Activated T-cell treated with anti-CD3 and anti-CD28 coated beads for 4 hours (primary cell): ENCODE results near the gene ANKRD31.
"Not testable (repeated sequence)": the region's sequence is repeated elsewhere in the genome, so short reads cannot be mapped to it uniquely, and the experiment has no call there.

Source experiments
- DNase-seq: peaks from one replicate; pipeline ENCODE4 v3.0.0-alpha.2; 2020

Gene ANKRD31

DNA sequence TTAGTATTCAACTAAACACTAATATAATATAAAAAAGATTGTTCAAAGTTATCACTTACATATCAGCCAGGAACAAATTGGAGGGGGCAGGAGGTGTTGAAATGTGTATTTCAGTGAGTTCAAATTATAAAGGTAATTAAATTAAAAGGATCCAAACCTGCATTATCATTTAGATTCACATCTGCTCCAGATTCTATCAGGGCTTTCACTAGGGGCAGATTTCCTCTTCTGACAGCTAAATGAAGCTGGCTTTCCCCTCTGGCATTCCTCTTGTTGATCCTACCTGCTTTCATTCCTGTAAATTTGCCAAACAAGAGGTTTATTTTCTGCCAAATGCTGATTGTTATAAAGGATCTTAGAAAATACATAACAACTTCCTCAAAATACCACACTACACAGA is 98.0 kb downstream of the ANKRD31 start:
- no peak for DNase-seq

DNA sequence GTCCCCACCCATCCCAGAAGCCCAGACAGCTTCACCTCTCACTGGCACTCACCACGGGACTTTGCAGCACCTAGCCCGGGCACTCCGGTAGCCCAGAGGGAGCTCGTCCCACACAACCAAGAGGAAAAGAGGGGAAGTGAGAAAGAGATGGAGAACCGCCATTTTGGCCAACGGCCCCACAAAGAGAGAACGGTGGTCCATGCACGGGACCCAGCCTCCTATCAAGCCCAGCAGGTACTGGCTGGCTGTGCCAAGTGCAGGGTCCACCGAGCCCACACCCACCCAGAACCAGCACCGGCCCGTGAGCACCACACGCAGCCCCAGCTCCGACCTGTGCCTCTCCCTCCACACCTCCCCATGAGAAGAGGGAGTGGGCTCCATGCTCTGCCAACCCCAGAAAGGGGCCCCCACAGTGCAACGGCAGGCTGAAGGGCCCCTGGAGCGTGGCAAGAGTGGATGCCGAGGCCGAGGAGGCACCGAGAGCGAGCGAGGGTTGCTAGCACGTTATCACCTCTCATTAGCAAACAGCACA is 105.8 kb downstream of the ANKRD31 start:
- DNase-seq = no peak

- no peak for DNase-seq
These were observed 119.8 kb downstream of the ANKRD31 start for GRCh38 chr5:75116856-75117255.

DNA sequence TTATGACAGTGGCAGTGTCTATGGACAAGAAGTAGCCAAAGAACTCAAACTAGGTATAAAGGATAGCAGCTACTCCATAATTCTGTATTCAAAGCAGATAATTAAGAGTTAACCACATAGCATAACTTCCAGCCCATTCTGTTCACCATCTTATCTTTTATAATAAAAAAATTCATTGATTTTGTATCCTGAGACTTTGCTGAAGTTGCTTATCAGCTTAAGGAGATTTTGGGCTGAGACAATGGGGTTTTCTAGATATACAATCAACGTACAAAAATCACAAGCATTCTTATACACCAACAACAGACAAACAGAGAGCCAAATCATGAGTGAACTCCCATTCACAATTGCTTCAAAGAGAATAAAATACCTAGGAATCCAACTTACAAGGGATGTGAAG is 122.4 kb downstream of the ANKRD31 start:
- not testable (repeated sequence) for DNase-seq

GRCh38 chr5:75113354-75114113 is 123.1 kb downstream of the ANKRD31 start:
- DNase-seq = no peak

DNA sequence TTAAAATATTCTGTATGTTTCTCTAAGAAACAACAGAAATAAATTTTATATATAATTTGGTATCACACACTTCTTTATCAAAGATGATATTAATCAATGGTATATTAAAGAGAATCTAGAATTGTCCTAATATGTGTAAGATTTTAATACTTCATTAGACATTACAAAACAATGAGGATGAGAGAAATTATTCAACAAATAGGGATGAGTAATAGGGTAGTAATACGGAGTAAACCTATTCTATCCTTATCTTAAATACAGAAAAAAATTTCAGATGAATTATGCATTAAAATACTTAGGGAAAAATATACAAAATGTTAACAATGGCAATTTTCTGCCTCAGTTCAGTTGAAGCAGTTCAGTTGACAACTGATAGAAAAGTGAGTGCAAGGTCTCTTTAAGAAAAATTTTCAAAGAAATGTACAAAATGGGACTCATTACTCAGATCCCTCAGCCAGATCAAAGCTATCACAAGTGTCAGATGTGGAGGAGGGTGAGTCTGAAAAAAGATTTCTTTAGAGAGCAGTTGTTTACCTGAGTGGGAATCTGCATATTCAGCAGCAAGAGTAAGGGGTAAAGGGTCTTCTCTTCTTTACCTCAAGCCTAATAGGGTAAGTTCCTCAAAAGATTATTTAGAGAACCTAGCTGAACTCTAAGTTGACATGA is 127.6 kb downstream of the ANKRD31 start:
- no peak for DNase-seq

DNA sequence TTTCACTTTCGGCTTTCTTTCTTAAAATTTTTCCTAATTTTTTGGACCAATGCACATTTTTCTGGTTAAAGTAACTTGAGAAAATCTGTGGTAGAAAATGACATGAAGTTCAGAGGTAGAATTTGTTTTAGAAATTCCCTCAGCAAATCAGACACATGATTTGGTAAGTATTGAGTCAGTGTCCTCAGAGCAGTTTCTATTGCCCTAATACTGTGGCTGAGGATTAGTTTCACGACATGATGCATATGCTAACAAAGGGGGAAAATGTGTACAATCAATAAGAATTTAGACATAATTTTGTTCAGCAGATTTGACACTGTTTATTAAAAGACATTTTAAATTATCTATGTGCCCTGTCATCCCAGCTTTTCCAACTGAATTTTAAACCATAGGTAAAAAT is 128.2 kb downstream of the ANKRD31 start:
- no peak for DNase-seq

- DNase-seq = not testable (repeated sequence)
These were observed 140.7 kb downstream of the ANKRD31 start for GRCh38 chr5:75095956-75096355.

DNA sequence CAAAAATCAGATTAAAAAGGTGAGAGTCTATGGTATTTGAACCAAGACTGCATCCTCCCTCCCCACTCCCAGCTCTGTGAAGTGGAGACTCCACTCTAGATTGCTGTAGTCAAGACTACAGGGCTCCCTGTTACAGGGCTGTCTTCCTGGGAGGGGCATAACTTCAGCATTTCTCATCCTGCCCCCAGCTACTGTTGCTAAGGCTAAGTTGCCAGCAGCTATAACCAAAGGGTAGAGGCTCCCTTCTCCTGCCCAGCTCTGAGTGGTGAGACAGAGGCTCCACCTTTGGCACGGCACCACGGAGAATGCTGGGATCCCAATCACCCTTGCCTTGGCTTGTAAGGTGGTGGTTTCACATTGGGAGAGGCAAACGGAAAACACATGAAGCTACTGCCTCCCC is 145.1 kb downstream of the ANKRD31 start:
- no peak for DNase-seq

DNA sequence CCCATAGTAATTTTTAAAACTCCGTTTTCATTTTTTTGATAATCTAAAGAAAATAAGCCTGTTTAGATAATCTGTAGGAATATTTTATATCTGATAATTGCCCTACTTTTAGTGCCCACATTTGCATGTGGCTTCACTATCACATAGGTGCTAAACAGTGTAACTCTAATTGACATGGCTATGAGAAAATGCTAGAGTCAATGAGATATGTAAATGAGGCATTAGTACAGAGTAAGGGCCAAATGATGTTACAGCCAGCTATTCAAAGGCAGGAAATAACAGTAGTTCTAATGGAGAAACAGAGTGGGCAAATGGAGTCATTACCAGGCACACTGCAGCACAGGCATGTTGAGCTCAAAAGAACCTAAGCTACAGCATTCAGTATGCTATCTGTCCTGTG is 147.0 kb downstream of the ANKRD31 start:
- no peak for DNase-seq

GRCh38 chr5:75089137-75089536 is 147.5 kb downstream of the ANKRD31 start:
- no peak for DNase-seq

- DNase-seq = no peak
These were observed 148.0 kb downstream of the ANKRD31 start for GRCh38 chr5:75088648-75089047.

- no peak for DNase-seq
These were observed 155.2 kb downstream of the ANKRD31 start for GRCh38 chr5:75081510-75081909.

DNA sequence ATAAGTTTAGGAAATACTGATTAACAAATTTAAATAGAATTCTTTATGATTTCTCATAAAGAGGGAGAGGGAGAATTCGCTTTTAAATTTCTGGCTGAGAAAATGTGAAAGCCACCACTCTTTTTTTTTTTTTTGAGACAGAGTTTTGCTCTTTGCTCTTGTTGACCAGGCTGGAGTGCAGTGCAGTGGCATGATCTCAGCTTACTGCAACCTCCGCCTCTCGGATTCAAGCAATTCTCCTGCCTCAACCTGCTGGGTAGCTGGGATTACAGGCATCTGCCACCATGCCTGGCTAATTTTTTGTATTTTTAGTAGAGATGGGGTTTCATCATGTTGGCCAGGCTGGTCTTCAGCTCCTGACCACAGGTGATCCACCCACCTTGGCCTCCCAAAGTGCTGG is 157.3 kb downstream of the ANKRD31 start:
- DNase-seq = not testable (repeated sequence)

- no peak for DNase-seq
These were observed 158.7 kb downstream of the ANKRD31 start for GRCh38 chr5:75078027-75078426.

- DNase-seq = no peak
These were observed 164.6 kb downstream of the ANKRD31 start for GRCh38 chr5:75072061-75072460.

DNA sequence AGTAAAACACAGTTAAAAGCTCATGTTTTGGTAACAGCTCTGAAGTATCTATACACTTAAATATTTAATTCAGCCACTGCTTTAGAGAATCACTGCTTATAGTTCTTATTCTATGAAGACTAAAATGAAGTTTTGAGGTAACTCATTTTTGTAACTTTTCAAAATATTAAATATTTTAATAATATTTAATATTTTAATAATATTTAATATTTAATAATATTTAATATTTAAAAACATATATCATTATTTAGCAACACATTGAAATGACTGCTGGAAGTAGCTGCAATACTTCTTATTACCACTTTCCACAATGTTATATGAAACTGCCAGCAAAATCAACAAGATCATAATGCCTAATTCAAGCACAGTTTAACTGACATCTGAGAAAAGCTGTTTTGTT is 165.6 kb downstream of the ANKRD31 start:
- no peak for DNase-seq

- no peak for DNase-seq
These were observed 169.2 kb downstream of the ANKRD31 start for GRCh38 chr5:75067434-75067833.

DNA sequence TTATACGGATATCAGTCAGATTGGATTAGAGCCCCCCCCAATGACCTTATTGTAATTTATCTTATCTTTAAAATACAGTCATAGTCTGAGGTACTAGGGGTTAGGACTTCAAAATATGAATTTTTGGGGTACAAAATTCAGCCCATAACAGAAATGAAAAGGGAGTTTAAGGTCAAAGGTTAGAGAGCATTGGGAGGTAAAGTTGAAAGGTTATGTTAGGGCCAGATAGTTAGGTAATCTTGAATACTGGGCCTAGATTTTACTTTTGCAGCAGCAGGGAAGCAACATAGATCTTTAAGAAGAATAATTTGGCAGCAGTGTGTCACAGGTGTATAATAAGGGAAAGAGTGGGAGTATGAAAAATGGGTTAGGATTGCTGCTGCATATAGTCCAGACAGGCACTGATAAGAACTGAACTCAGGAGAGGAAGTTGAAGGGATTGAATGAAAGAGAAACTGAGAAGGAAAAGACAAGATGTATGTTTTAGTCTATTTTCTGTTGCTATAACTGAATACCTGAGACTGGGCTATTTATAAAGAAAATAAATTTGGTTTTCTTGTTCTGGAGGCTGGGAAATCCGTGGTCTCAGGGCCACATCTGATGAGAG is 173.7 kb downstream of the ANKRD31 start:
- DNase-seq = no peak

GRCh38 chr5:75059912-75060545 is 176.6 kb downstream of the ANKRD31 start:
- no peak for DNase-seq

- DNase-seq = no peak
These were observed 177.6 kb downstream of the ANKRD31 start for GRCh38 chr5:75058986-75059535.

DNA sequence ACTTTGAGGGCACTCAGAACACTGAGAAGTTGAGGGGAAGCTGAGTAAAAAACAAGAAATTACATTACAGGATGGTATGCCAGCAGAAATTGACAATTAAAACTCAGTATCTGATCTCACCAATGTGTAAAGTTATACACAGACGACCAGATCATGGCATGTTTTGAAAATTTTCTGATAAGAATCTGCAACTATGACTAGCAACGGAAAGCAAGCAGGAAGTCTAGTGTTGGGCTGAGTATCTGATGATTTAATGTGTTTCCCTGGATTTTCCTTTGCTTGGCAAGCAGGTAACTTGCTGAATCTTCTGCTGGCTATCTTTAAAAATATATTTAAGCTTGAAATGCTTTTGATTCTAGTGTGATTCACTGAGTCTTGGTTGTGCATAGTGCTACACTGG is 179.1 kb downstream of the ANKRD31 start:
- no peak for DNase-seq

- no peak for DNase-seq
These were observed 180.9 kb downstream of the ANKRD31 start for GRCh38 chr5:75055727-75056144.
